Heart left ventricle (tissue), 13 donors: Measurements from ENCODE around the gene OSBPL9.

Experiments used
- POLR2A ChIP-seq, 2 donors: fragments of 450-650 bp; IDR thresholded peaks; one replicate each; pipeline ENCODE4 v1.6.1; 2017; ENCODE audit warnings: antibody characterized with exemption in 2 of 2, mild to moderate bottlenecking in 2 of 2, moderate library complexity in 2 of 2
- TF ChIP-seq, protein P1 (sequence below), 12 donors: fragments of 200-600 bp; sonication (generic) in 4 of 12; IDR thresholded peaks; one replicate each; pipeline versions ENCODE4 v1.5.0 to v1.8.0; 2018 to 2022; ENCODE audit warnings: antibody characterized with exemption in 12 of 12, mild to moderate bottlenecking in 5 of 12
- donor health status: ischemic (EF 13 %, LVEDD 7.1; RV severe dilation, severe dysfunction).
- donor health status: DM: no; HTN: yes; CAD: no.
- donor health status: DM: no; HTN: no; CAD: no.
- donor health status: ischemic (EF 25% LVEDD 6.9; RV normal size, moderate dysfunction).
- donor health status: ischemic (EF 25% LVEDD 5.7; RV mildly dilated, moderate dysfunction).
- donor health status: ischemic (EF 35%, LVEDD 5.7; RV mildly dilated, moderate dysfunction).
- donor health status: nonischemic (EF 11% LVEDD 7.7; RV severe dilation, severe dysfunction).
- donor health status: DM: yes; HTN: yes; CAD: no.
- donor health status: PGD.
- donor health status: ischemic (EF 29% LVEDD 5.4; RV normal size, mild dysfunction).
- donor health status: nonischemic (EF 23%, LVEDD 6.1; RV moderate dilation, normal function).

- TF ChIP-seq, protein P1, sequence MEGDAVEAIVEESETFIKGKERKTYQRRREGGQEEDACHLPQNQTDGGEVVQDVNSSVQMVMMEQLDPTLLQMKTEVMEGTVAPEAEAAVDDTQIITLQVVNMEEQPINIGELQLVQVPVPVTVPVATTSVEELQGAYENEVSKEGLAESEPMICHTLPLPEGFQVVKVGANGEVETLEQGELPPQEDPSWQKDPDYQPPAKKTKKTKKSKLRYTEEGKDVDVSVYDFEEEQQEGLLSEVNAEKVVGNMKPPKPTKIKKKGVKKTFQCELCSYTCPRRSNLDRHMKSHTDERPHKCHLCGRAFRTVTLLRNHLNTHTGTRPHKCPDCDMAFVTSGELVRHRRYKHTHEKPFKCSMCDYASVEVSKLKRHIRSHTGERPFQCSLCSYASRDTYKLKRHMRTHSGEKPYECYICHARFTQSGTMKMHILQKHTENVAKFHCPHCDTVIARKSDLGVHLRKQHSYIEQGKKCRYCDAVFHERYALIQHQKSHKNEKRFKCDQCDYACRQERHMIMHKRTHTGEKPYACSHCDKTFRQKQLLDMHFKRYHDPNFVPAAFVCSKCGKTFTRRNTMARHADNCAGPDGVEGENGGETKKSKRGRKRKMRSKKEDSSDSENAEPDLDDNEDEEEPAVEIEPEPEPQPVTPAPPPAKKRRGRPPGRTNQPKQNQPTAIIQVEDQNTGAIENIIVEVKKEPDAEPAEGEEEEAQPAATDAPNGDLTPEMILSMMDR (IDR thresholded peaks at IDR 0.05): no peak
- no peak for TF ChIP-seq POLR2A (IDR thresholded peaks at IDR 0.05)
Observed at GRCh38 chr1:51649593-51650091, 32.8 kb downstream of the OSBPL9 start.
